ENCODE measurements around the gene ZNF182. TPM values are rescaled to one million over a fixed set of nuclear protein-coding genes. Genes with fewer than 3 reads are reported as not detected.
"Not testable (repeated sequence)": the region's sequence is repeated elsewhere in the genome, so short reads cannot be mapped to it uniquely, and the experiment has no call there.

The ZNF182 gene
- total RNA-seq, 1 experiment from 2014 or later: 6.2 TPM

- Mint-ChIP-seq H3K4me1 (peaks cover 4% of the 10 kb centered on the region; the same call in 1 of the 2 replicates), H3K4me3 (no peak overlapping the region), H3K27me3 (ENCODE audit: low read depth) (no peaks in the 10 kb centered on the region), H3K9me3 (no peaks in the 10 kb centered on the region), H3K36me3 (no peaks in the 10 kb centered on the region), H3K27ac (no peak overlapping the region)
- ChIA-PET POLR2A (no interaction called here), CTCF (interaction anchor here (1.3 kb wide), 1 partner anchor 223 kb away, joined by 4 read pairs; no protein-coding TSS in a partner anchor)
- ATAC-seq (no peak), DNase-seq (ENCODE audit: low spot score) (no peak)
- TF ChIP-seq GABPB1 (CRISPR knock-in tag; IDR thresholded peaks at IDR 0.05) (no peak), TEAD4 (CRISPR knock-in tag; IDR thresholded peaks at IDR 0.05) (no peak), IRF1 (CRISPR knock-in tag; IDR thresholded peaks at IDR 0.05) (no peak), ZNF425 (CRISPR knock-in tag; conservative IDR thresholded peaks at IDR 0.05) (no peak), ETV6 (CRISPR knock-in tag; IDR thresholded peaks at IDR 0.05) (no peak), AFF4 (CRISPR knock-in tag; IDR thresholded peaks at IDR 0.05; ENCODE audit: borderline replicate concordance) (no peak), ATF3 (CRISPR knock-in tag; conservative IDR thresholded peaks at IDR 0.05) (no peak), HMGXB4 (CRISPR knock-in tag; IDR thresholded peaks at IDR 0.05) (no peak)
Measured at GRCh38 chrX:48030237-48030636, 26.4 kb upstream of the ZNF182 start.

- no peak for TF ChIP-seq CDX4 (CRISPR knock-in tag; IDR thresholded peaks at IDR 0.05; ENCODE audit: borderline replicate concordance)
- TF ChIP-seq ZNF138 (CRISPR knock-in tag; conservative IDR thresholded peaks at IDR 0.05): no peak
- no peak for TF ChIP-seq TEAD1 (CRISPR knock-in tag; IDR thresholded peaks at IDR 0.05)
- TF ChIP-seq GTF2I (CRISPR knock-in tag; conservative IDR thresholded peaks at IDR 0.05): no peak
- TF ChIP-seq, protein P1, sequence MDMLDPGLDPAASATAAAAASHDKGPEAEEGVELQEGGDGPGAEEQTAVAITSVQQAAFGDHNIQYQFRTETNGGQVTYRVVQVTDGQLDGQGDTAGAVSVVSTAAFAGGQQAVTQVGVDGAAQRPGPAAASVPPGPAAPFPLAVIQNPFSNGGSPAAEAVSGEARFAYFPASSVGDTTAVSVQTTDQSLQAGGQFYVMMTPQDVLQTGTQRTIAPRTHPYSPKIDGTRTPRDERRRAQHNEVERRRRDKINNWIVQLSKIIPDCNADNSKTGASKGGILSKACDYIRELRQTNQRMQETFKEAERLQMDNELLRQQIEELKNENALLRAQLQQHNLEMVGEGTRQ (CRISPR knock-in tag; IDR thresholded peaks at IDR 0.05): no peak
- no peak for TF ChIP-seq NFATC4 (CRISPR knock-in tag; IDR thresholded peaks at IDR 0.05)
- TF ChIP-seq TEAD4 (CRISPR knock-in tag; IDR thresholded peaks at IDR 0.05): no peak
- TF ChIP-seq ZNF532 (CRISPR knock-in tag; IDR thresholded peaks at IDR 0.05; ENCODE audit: borderline replicate concordance): no peak
- no peak for TF ChIP-seq TCF7 (CRISPR knock-in tag; IDR thresholded peaks at IDR 0.05; ENCODE audit: low read depth)
- no peak for TF ChIP-seq NFYB (CRISPR knock-in tag; conservative IDR thresholded peaks at IDR 0.05; ENCODE audit: low read depth)
- Mint-ChIP-seq H3K27me3 (ENCODE audit: low read depth) (no peaks in the 10 kb centered on the region), H3K4me3 (no peak overlapping the region), H3K36me3 (no peaks in the 10 kb centered on the region), H3K9me3 (no peaks in the 10 kb centered on the region), H3K4me1 (peaks cover 4% of the 10 kb centered on the region; the same call in 1 of the 2 replicates), H3K27ac (no peak overlapping the region)
- ChIA-PET POLR2A (no interaction called here), CTCF (interaction anchor here (0.6 to 2.5 kb wide), 2 partner anchors 144 to 222 kb away, joined by 6 to 10 read pairs; no protein-coding TSS in a partner anchor)
- ATAC-seq (no peak), DNase-seq (ENCODE audit: low spot score) (no peak)
Measured at GRCh38 chrX:48028091-48028490, 24.3 kb upstream of the ZNF182 start.

DNA sequence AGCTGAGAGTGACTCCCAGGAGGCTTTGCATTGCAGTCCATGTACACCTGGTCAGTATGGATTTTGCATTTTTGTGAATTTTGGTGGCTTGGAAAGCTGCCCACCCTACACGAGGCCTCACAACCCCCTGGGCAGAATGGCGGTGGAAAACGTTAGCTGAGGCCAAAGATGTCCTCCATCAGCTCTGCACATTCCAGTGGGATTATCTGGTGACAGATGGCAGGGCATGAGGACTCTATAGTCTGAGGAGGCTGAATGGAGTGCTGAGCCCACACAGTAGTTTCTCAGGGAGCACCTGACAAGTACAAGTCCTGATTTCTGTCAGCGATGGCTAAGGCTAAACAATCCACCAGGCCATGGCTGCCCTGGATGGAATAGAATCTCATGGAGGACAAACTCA is 23.8 kb upstream of the ZNF182 start:
- H3K9me3 Mint-ChIP-seq; H3K27ac Mint-ChIP-seq; DNase-seq (ENCODE audit: low spot score); POLR2A ChIA-PET; H3K27me3 Mint-ChIP-seq (ENCODE audit: low read depth); H3K4me1 Mint-ChIP-seq; H3K36me3 Mint-ChIP-seq; H3K4me3 Mint-ChIP-seq; ATAC-seq: not testable (repeated sequence)
- CTCF ChIA-PET: interaction anchor here (1.0 to 2.5 kb wide), 3 partner anchors 174 to 466 kb away, joined by 5 to 10 read pairs (median 7); no protein-coding TSS in a partner anchor
